WTC11 (cell line): ENCODE measurements around the gene TDRD10. TPM values are rescaled to one million over a fixed set of nuclear protein-coding genes. Genes with fewer than 3 reads are reported as not detected.

Experiments
- ATAC-seq: fragments of 200-7000 bp; cut with Tn5 transposase; 2 replicates; pipeline ENCODE4 v1.10.0; 2021; ENCODE audit warnings: mild to moderate bottlenecking, moderate library complexity
- CTCF ChIA-PET: fragments of 300-600 bp; sonication (Branson Sonifier 250); formaldehyde crosslinking; loops from one replicate; lab custom pipeline; 2021; ENCODE audit warnings: antibody characterized with exemption; lab: Charles Lee
- POLR2A ChIA-PET: fragments of 350-600 bp; sonication (Branson Sonifier 250); formaldehyde crosslinking; loops from one replicate; lab custom pipeline; 2021; ENCODE audit warnings: antibody characterized with exemption; lab: Charles Lee
- DNase-seq: peaks from one replicate; pipeline ENCODE4 v3.0.0; 2021; ENCODE audit warnings: low spot score
- H3K27ac Mint-ChIP-seq: 2 replicates; pipeline ENCODE4 v1.8.0; 2021; ENCODE audit warnings: mixed read lengths
- H3K27me3 Mint-ChIP-seq: 2 replicates; pipeline ENCODE4 v1.8.0; 2021; ENCODE audit warnings: low read depth, mild to moderate bottlenecking, moderate library complexity, mixed read lengths
- H3K36me3 Mint-ChIP-seq: 2 replicates; pipeline ENCODE4 v1.8.0; 2021; ENCODE audit warnings: mixed read lengths
- H3K4me1 Mint-ChIP-seq: 2 replicates; pipeline ENCODE4 v1.8.0; 2022; ENCODE audit warnings: mixed read lengths
- H3K4me3 Mint-ChIP-seq: 2 replicates; pipeline ENCODE4 v1.8.0; 2021; ENCODE audit warnings: mild to moderate bottlenecking, moderate library complexity, mixed read lengths
- H3K9me3 Mint-ChIP-seq: 2 replicates; pipeline ENCODE4 v1.8.0; 2021; ENCODE audit warnings: mixed read lengths
- EMX1 ChIP-seq: fragments of 250-450 bp; sonication (Bioruptor Pico); IDR thresholded peaks from 2 replicates; pipeline ENCODE4 v1.8.0; 2021; ENCODE audit warnings: mild to moderate bottlenecking
- FOXP1 ChIP-seq: sonication (generic); formaldehyde crosslinking; IDR thresholded peaks from 2 replicates; pipeline ENCODE4 v1.8.0; 2022; ENCODE audit warnings: missing genetic modification reagents, mild to moderate bottlenecking, moderate library complexity, borderline replicate concordance
- GABPB1 ChIP-seq: sonication (generic); formaldehyde crosslinking; IDR thresholded peaks from 2 replicates; pipeline ENCODE4 v1.8.1; 2023; ENCODE audit warnings: mild to moderate bottlenecking, missing genetic modification reagents
- GTF2I ChIP-seq: fragments of 250-450 bp; sonication (Bioruptor Pico); conservative IDR thresholded peaks from 2 replicates; pipeline ENCODE4 v1.4.0; 2021; ENCODE audit warnings: mild to moderate bottlenecking
- HMGA2 ChIP-seq: fragments of 250-450 bp; sonication (Bioruptor Pico); IDR thresholded peaks from 2 replicates; pipeline ENCODE4 v1.4.0; 2021; ENCODE audit warnings: mild to moderate bottlenecking, moderate library complexity
- JAZF1 ChIP-seq: fragments of 250-450 bp; sonication (Bioruptor Pico); IDR thresholded peaks from 2 replicates; pipeline ENCODE4 v1.9.0; 2021; ENCODE audit warnings: moderate library complexity, mild to moderate bottlenecking, inconsistent platforms
- JUN ChIP-seq: sonication (generic); formaldehyde crosslinking; IDR thresholded peaks from 2 replicates; pipeline ENCODE4 v1.8.0; 2023; ENCODE audit warnings: mild to moderate bottlenecking, missing genetic modification reagents
- MYBL2 ChIP-seq: sonication (generic); formaldehyde crosslinking; IDR thresholded peaks from 2 replicates; pipeline ENCODE4 v1.8.1; 2023; ENCODE audit warnings: mild to moderate bottlenecking, moderate library complexity, missing genetic modification reagents
- RELA ChIP-seq: sonication (generic); formaldehyde crosslinking; IDR thresholded peaks from 2 replicates; pipeline ENCODE4 v1.8.1; 2022; ENCODE audit warnings: missing genetic modification reagents, mild to moderate bottlenecking, borderline replicate concordance
- TCF7 ChIP-seq: sonication (generic); formaldehyde crosslinking; IDR thresholded peaks from 2 replicates; pipeline ENCODE4 v1.8.0; 2022; ENCODE audit warnings: mild to moderate bottlenecking, low read depth, missing genetic modification reagents, moderate library complexity
- TEAD4 ChIP-seq: sonication (generic); formaldehyde crosslinking; IDR thresholded peaks from 2 replicates; pipeline ENCODE4 v1.8.0; 2022; ENCODE audit warnings: mild to moderate bottlenecking, missing genetic modification reagents
- ZNF317 ChIP-seq: sonication (generic); formaldehyde crosslinking; IDR thresholded peaks from 2 replicates; pipeline ENCODE4 v1.8.1; 2023; ENCODE audit warnings: low read depth, mild to moderate bottlenecking, moderate library complexity, missing genetic modification reagents, borderline replicate concordance
- total RNA-seq: library from RNA; stranded (reverse); gene quantifications from 3 replicates; pipeline ENCODE4 v1.2.3, GENCODE V29; 2021
- TF ChIP-seq, protein P1 (sequence below): sonication (generic); formaldehyde crosslinking; IDR thresholded peaks from 2 replicates; pipeline ENCODE4 v1.8.1; 2022; ENCODE audit warnings: low read depth, missing genetic modification reagents, borderline replicate concordance
- TF ChIP-seq, protein P2 (sequence below): fragments of 250-450 bp; sonication (Bioruptor Pico); IDR thresholded peaks from 2 replicates; pipeline ENCODE4 v1.8.0; 2021; ENCODE audit warnings: mild to moderate bottlenecking
- TF ChIP-seq, protein P3 (sequence below): sonication (generic); formaldehyde crosslinking; IDR thresholded peaks from 2 replicates; pipeline ENCODE4 v1.8.1; 2023; ENCODE audit warnings: mild to moderate bottlenecking, missing genetic modification reagents, moderate library complexity
- TF ChIP-seq, protein P4 (sequence below): sonication (generic); formaldehyde crosslinking; IDR thresholded peaks from 2 replicates; pipeline ENCODE4 v1.8.0; 2022; ENCODE audit warnings: missing genetic modification reagents
- TF ChIP-seq, protein P5 (sequence below): sonication (generic); formaldehyde crosslinking; IDR thresholded peaks from 2 replicates; pipeline ENCODE4 v1.8.0; 2022; ENCODE audit warnings: mild to moderate bottlenecking, missing genetic modification reagents
- TF ChIP-seq, protein P6 (sequence below): sonication (generic); formaldehyde crosslinking; IDR thresholded peaks from 2 replicates; pipeline ENCODE4 v1.8.0; 2023; ENCODE audit warnings: mild to moderate bottlenecking, missing genetic modification reagents
- TF ChIP-seq, protein P7 (sequence below): fragments of 250-450 bp; sonication (Bioruptor Pico); IDR thresholded peaks from 2 replicates; pipeline ENCODE4 v1.9.0; 2021; ENCODE audit warnings: mild to moderate bottlenecking
- TF ChIP-seq, protein P8 (sequence below): fragments of 250-450 bp; sonication (Bioruptor Pico); IDR thresholded peaks from 2 replicates; pipeline ENCODE4 v1.9.0; 2021; ENCODE audit warnings: mild to moderate bottlenecking, borderline replicate concordance

TDRD10 gene
- total RNA-seq, 1 experiment from 2014 or later = 0.09 TPM

DNA sequence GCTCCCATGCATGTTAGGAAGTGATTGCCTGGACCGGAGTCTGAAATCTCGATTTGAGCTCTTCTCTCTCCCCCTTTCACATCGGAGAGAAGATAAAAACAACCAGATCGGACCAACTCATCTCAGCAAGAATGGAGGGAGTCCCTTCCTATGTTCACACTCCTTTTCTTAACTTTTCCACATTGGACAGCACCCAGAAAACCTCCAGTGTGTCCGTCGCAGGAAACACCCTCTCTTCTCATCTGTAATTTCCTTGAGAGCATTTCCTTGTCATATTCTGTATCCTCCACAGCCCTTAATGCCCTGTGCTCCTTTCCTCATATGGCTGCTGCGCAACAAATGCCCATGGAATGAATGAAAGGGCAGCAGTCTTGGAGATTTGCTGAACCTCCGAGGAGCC, 1.5 kb upstream of the TDRD10 start:
- Mint-ChIP-seq H3K4me3 (no peak overlapping the region), H3K9me3 (no peaks in the 10 kb centered on the region), H3K36me3 (no peaks in the 10 kb centered on the region; the same call in 1 of the 2 replicates), H3K27ac (no peak overlapping the region), H3K27me3 (peaks cover 67% of the 10 kb centered on the region)
- ChIA-PET POLR2A (no interaction called here), CTCF (interaction anchor here (0.5 to 2.9 kb wide), 4 partner anchors 20 to 60 kb away, joined by 3 to 10 read pairs (median 7); no protein-coding TSS in a partner anchor)
- DNase-seq = no peak
- TF ChIP-seq, protein P1, sequence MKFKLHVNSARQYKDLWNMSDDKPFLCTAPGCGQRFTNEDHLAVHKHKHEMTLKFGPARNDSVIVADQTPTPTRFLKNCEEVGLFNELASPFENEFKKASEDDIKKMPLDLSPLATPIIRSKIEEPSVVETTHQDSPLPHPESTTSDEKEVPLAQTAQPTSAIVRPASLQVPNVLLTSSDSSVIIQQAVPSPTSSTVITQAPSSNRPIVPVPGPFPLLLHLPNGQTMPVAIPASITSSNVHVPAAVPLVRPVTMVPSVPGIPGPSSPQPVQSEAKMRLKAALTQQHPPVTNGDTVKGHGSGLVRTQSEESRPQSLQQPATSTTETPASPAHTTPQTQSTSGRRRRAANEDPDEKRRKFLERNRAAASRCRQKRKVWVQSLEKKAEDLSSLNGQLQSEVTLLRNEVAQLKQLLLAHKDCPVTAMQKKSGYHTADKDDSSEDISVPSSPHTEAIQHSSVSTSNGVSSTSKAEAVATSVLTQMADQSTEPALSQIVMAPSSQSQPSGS = no peak
- TF ChIP-seq GABPB1 (CRISPR knock-in tag) = no peak
- no peak for TF ChIP-seq FOXP1 (CRISPR knock-in tag)
- no peak for TF ChIP-seq JAZF1
- TF ChIP-seq RELA = no peak
- TF ChIP-seq, protein P2, sequence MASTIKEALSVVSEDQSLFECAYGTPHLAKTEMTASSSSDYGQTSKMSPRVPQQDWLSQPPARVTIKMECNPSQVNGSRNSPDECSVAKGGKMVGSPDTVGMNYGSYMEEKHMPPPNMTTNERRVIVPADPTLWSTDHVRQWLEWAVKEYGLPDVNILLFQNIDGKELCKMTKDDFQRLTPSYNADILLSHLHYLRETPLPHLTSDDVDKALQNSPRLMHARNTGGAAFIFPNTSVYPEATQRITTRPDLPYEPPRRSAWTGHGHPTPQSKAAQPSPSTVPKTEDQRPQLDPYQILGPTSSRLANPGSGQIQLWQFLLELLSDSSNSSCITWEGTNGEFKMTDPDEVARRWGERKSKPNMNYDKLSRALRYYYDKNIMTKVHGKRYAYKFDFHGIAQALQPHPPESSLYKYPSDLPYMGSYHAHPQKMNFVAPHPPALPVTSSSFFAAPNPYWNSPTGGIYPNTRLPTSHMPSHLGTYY (CRISPR knock-in tag) = no peak
- TF ChIP-seq, protein P3, sequence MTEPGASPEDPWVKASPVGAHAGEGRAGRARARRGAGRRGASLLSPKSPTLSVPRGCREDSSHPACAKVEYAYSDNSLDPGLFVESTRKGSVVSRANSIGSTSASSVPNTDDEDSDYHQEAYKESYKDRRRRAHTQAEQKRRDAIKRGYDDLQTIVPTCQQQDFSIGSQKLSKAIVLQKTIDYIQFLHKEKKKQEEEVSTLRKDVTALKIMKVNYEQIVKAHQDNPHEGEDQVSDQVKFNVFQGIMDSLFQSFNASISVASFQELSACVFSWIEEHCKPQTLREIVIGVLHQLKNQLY (CRISPR knock-in tag) = no peak
- TF ChIP-seq, protein P4, sequence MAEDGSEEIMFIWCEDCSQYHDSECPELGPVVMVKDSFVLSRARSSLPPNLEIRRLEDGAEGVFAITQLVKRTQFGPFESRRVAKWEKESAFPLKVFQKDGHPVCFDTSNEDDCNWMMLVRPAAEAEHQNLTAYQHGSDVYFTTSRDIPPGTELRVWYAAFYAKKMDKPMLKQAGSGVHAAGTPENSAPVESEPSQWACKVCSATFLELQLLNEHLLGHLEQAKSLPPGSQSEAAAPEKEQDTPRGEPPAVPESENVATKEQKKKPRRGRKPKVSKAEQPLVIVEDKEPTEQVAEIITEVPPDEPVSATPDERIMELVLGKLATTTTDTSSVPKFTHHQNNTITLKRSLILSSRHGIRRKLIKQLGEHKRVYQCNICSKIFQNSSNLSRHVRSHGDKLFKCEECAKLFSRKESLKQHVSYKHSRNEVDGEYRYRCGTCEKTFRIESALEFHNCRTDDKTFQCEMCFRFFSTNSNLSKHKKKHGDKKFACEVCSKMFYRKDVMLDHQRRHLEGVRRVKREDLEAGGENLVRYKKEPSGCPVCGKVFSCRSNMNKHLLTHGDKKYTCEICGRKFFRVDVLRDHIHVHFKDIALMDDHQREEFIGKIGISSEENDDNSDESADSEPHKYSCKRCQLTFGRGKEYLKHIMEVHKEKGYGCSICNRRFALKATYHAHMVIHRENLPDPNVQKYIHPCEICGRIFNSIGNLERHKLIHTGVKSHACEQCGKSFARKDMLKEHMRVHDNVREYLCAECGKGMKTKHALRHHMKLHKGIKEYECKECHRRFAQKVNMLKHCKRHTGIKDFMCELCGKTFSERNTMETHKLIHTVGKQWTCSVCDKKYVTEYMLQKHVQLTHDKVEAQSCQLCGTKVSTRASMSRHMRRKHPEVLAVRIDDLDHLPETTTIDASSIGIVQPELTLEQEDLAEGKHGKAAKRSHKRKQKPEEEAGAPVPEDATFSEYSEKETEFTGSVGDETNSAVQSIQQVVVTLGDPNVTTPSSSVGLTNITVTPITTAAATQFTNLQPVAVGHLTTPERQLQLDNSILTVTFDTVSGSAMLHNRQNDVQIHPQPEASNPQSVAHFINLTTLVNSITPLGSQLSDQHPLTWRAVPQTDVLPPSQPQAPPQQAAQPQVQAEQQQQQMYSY = no peak
- TF ChIP-seq, protein P5, sequence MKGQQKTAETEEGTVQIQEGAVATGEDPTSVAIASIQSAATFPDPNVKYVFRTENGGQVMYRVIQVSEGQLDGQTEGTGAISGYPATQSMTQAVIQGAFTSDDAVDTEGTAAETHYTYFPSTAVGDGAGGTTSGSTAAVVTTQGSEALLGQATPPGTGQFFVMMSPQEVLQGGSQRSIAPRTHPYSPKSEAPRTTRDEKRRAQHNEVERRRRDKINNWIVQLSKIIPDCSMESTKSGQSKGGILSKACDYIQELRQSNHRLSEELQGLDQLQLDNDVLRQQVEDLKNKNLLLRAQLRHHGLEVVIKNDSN (CRISPR knock-in tag) = no peak
- no peak for TF ChIP-seq TEAD4 (CRISPR knock-in tag)
- TF ChIP-seq JUN (CRISPR knock-in tag) = no peak
- TF ChIP-seq, protein P6, sequence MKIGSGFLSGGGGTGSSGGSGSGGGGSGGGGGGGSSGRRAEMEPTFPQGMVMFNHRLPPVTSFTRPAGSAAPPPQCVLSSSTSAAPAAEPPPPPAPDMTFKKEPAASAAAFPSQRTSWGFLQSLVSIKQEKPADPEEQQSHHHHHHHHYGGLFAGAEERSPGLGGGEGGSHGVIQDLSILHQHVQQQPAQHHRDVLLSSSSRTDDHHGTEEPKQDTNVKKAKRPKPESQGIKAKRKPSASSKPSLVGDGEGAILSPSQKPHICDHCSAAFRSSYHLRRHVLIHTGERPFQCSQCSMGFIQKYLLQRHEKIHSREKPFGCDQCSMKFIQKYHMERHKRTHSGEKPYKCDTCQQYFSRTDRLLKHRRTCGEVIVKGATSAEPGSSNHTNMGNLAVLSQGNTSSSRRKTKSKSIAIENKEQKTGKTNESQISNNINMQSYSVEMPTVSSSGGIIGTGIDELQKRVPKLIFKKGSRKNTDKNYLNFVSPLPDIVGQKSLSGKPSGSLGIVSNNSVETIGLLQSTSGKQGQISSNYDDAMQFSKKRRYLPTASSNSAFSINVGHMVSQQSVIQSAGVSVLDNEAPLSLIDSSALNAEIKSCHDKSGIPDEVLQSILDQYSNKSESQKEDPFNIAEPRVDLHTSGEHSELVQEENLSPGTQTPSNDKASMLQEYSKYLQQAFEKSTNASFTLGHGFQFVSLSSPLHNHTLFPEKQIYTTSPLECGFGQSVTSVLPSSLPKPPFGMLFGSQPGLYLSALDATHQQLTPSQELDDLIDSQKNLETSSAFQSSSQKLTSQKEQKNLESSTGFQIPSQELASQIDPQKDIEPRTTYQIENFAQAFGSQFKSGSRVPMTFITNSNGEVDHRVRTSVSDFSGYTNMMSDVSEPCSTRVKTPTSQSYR (CRISPR knock-in tag) = no peak
- no peak for TF ChIP-seq ZNF317 (CRISPR knock-in tag)
- no peak for TF ChIP-seq GTF2I (CRISPR knock-in tag)
- TF ChIP-seq, protein P7, sequence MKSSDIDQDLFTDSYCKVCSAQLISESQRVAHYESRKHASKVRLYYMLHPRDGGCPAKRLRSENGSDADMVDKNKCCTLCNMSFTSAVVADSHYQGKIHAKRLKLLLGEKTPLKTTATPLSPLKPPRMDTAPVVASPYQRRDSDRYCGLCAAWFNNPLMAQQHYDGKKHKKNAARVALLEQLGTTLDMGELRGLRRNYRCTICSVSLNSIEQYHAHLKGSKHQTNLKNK (CRISPR knock-in tag) = no peak
- TF ChIP-seq, protein P8, sequence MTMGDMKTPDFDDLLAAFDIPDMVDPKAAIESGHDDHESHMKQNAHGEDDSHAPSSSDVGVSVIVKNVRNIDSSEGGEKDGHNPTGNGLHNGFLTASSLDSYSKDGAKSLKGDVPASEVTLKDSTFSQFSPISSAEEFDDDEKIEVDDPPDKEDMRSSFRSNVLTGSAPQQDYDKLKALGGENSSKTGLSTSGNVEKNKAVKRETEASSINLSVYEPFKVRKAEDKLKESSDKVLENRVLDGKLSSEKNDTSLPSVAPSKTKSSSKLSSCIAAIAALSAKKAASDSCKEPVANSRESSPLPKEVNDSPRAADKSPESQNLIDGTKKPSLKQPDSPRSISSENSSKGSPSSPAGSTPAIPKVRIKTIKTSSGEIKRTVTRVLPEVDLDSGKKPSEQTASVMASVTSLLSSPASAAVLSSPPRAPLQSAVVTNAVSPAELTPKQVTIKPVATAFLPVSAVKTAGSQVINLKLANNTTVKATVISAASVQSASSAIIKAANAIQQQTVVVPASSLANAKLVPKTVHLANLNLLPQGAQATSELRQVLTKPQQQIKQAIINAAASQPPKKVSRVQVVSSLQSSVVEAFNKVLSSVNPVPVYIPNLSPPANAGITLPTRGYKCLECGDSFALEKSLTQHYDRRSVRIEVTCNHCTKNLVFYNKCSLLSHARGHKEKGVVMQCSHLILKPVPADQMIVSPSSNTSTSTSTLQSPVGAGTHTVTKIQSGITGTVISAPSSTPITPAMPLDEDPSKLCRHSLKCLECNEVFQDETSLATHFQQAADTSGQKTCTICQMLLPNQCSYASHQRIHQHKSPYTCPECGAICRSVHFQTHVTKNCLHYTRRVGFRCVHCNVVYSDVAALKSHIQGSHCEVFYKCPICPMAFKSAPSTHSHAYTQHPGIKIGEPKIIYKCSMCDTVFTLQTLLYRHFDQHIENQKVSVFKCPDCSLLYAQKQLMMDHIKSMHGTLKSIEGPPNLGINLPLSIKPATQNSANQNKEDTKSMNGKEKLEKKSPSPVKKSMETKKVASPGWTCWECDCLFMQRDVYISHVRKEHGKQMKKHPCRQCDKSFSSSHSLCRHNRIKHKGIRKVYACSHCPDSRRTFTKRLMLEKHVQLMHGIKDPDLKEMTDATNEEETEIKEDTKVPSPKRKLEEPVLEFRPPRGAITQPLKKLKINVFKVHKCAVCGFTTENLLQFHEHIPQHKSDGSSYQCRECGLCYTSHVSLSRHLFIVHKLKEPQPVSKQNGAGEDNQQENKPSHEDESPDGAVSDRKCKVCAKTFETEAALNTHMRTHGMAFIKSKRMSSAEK = no peak
- TF ChIP-seq EMX1 (CRISPR knock-in tag) = no peak
- no peak for TF ChIP-seq TCF7
- TF ChIP-seq MYBL2 = no peak
- TF ChIP-seq HMGA2 (CRISPR knock-in tag) = no peak
- TF ChIP-seq, all 79 proteins: peak for 0
- ATAC-seq = no peak
- peaks cover 12% of the 10 kb centered on the region for H3K4me1 Mint-ChIP-seq
